Measurements from ENCODE around the gene CA10. TPM values are rescaled to one million over a fixed set of nuclear protein-coding genes. Genes with fewer than 3 reads are reported as not detected.

CA10 gene
- total RNA-seq, 1 donor, result not detected

DNA sequence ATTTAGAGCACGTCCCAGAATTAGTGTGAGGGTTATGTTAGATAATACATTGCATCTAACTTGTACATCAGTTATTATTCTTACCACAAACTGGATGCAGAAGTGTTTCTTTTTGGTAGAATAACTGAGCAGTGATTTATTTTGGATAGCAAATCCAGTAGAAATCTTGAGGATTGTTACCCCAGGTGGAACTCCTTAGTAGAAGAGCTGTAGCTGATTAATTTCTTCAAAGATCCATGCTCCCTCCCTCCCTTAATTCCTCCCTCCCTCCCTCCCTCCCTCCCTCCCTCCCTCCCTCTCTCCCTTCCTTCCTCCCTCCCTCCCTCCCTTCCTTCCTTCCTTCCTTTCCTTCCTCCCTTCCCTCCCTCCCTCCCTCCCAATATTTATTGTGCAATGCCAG lies 337.7 kb downstream of the CA10 start:
- no peak for DNase-seq (ENCODE audit: low read depth in 2 of 3, low spot score in 2 of 3)

GRCh38 chr17:51820252-51820651 lies 338.3 kb downstream of the CA10 start:
- DNase-seq (ENCODE audit: low read depth in 2 of 3, low spot score in 2 of 3), result no peak

GRCh38 chr17:51819341-51820219 lies 338.9 kb downstream of the CA10 start:
- DNase-seq (ENCODE audit: low read depth in 2 of 3, low spot score in 2 of 3), result no peak

DNA sequence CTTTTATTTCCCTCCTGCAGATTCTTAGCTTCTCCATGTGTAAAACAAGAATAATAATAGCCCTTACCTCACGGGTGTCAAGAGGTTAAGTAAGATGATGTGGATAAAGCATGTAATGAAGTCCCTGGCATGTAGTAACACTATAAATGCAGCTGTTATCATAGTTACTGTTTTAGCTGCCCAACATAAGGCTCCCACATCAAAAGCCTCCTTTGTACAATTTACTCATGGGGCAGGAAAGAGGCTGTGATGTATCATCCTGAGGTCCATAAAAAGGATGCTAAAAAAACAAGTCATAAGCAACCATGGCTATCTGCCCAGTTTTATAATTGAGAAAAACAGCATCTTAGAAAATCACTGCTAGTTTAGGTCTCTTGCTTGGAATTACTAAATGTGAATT lies 339.7 kb downstream of the CA10 start:
- no peak for DNase-seq (ENCODE audit: low read depth in 2 of 3, low spot score in 2 of 3)

DNA sequence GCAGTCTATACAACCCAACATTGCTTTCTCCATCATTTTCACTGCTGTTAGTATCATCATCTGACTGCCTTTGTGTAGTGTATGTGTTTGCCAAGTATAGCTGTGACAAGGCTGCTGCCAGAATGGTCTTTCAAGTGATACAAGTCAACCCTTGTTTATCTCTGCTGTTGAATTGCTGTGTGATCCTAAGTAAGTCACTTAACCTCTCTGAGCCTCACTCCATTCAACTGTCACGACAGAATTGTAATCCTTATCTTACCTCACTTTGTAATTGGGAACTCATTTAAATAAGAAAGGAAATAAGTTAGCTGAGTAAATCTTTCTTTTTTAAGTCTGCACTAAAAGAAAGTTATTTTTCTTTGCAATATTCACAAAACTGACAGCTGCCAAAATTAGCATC lies 340.6 kb downstream of the CA10 start:
- DNase-seq (ENCODE audit: low read depth in 2 of 3, low spot score in 2 of 3), result no peak

DNA sequence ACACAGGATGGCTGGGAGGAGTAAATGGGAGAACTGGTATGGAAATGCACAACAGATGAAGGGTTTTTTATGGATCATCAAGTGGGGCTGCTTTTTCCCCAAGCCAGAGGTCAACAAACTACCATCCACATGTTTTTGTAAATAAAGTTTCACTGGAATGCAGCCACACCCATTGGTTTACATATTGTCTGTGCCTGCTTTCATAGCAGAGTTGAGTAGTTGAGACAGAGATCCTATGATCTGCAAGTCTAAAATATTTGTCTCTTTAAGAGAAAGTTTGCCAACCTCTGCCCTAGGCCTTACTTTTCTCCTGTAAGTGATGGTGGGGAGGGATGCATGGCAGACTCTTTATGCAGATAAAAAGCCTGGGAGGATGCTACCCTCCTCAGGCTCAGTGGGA lies 341.4 kb downstream of the CA10 start:
- DNase-seq (ENCODE audit: low read depth in 2 of 3, low spot score in 2 of 3), result no peak

DNA sequence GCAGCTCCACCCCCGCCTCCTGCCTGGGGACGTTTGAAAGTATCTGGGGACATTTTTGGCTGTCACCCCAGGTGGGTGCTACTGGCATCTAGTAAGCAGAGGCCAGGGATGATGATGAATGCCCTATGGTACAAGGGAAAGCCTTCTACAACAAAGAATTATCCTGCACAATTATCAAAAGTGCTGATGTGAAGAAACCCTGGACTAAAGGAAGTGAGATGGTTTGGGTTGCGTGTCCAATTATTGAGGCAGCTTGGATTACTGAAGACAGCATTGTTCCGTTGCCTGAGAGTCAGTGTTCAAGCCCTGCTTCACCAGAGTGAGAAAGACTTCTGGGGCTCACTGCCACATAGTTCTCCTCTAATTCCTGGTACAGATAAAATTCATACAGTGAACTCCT lies 343.4 kb downstream of the CA10 start:
- DNase-seq (ENCODE audit: low read depth in 2 of 3, low spot score in 2 of 3), result no peak

DNA sequence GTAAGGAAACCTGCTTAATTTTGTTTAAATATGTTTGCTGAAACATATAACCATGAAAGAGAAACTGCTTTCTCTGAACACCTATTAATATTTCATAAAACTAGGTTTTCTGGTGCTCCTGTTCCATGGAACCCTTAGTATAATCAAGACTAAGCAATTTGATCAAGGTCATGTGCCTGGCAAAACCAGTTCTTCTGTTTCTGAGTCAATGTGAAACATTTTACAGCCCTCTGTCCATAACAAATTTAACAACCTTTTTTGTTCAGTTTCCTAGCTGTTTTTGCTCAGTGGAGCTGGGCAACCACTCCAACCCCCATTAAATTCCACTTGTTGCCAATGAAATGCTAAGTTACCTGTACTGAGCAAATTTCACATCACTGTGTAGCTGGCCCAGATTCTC lies 344.0 kb downstream of the CA10 start:
- no peak for DNase-seq (ENCODE audit: low read depth in 2 of 3, low spot score in 2 of 3)

- DNase-seq (ENCODE audit: low read depth in 2 of 3, low spot score in 2 of 3), result no peak
These were observed 344.7 kb downstream of the CA10 start for GRCh38 chr17:51813784-51814174.

GRCh38 chr17:51813140-51813783 lies 345.3 kb downstream of the CA10 start:
- no peak for DNase-seq (ENCODE audit: low read depth in 2 of 3, low spot score in 2 of 3)

- no peak for DNase-seq (ENCODE audit: low read depth in 2 of 3, low spot score in 2 of 3)
These were observed 351.1 kb downstream of the CA10 start for GRCh38 chr17:51807460-51807859.

GRCh38 chr17:51805765-51806164 lies 352.7 kb downstream of the CA10 start:
- no peak for DNase-seq (ENCODE audit: low read depth in 2 of 3, low spot score in 2 of 3)

DNA sequence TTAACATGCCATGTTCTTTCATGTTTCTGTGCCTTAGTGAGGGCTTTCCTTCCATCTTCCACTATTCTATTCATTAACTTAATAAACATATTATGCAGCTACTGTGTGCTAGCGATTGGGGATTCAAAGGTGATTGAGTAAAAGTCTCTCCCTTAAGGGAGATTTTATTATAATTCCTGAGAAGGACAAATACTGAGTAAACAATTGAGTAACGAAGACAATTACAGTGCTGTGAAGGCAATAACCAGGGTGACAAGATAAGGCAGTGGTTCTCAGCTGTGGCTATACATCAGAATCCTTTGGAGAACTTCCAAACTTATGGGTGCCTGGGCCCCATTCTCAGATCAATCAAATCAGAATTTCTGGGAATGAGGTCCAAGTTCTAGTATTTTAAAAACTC lies 353.3 kb downstream of the CA10 start:
- DNase-seq (ENCODE audit: low read depth in 2 of 3, low spot score in 2 of 3), result no peak

GRCh38 chr17:51803161-51803560 lies 355.4 kb downstream of the CA10 start:
- DNase-seq (ENCODE audit: low read depth in 2 of 3, low spot score in 2 of 3), result no peak

- DNase-seq (ENCODE audit: low read depth in 2 of 3, low spot score in 2 of 3), result no peak
These were observed 356.0 kb downstream of the CA10 start for GRCh38 chr17:51802544-51802943.

- DNase-seq (ENCODE audit: low read depth in 2 of 3, low spot score in 2 of 3), result no peak
These were observed 356.9 kb downstream of the CA10 start for GRCh38 chr17:51801626-51802025.

DNA sequence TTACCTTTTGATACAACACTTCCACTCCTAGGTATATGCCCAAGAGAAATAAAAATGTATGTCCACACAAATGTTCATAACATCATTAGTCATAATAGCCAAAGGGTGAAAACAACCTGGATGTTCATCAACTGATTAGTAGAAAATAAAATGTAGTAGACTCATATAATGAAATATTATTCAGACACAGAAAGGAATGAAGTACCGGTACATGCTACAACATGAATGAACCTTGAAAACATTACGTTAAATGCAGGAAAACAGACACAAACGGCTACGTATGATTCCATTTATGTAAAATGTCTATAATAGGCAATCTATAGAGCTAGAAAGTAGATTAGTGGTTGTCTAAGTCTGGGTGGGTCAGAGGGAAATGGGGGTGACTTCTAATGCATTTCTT lies 358.5 kb downstream of the CA10 start:
- no peak for DNase-seq (ENCODE audit: low read depth in 2 of 3, low spot score in 2 of 3)

- no peak for DNase-seq (ENCODE audit: low read depth in 2 of 3, low spot score in 2 of 3)
These were observed 359.3 kb downstream of the CA10 start for GRCh38 chr17:51799240-51799639.

GRCh38 chr17:51797150-51797549 lies 361.4 kb downstream of the CA10 start:
- DNase-seq (ENCODE audit: low read depth in 2 of 3, low spot score in 2 of 3), result no peak

DNA sequence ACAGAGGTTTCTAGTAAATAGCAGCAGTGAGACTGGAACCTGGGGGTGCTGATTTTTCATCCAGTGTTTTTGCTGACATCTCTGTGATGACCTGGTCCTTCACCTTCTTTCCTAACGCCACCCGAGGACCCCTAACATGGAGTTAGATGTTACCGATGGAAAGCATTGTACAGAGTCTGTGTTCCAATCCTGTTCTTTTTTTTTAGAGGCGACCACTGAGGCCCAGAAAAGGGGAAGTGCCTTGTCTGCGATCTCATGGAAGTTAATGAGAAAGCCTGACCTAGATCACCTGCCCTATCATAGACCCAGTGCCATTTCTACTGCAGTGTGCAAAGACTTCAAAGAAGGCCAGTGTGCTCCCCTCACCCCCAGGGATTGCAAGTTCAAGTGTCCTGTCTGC lies 362.5 kb downstream of the CA10 start:
- DNase-seq (ENCODE audit: low read depth in 2 of 3, low spot score in 2 of 3), result no peak

DNA sequence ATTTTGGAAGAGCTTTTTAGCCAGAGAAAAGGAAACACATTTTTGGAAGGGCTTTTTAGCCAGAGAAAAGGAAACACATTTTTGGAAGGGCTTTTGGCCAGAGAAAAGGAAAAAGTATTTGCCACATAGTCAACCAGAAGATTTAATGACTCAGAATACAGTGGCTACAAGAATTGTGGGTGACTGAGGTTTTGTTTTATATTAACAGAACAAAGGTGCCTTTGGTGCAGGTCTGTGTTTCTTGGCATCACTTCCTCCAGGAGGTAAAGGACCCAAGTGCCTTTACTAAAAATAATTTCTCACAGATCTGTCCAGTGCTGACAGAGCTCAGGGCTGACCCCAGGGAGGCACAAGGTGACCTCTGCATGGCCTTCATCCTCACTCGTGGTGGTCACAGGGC lies 363.1 kb downstream of the CA10 start:
- DNase-seq (ENCODE audit: low read depth in 2 of 3, low spot score in 2 of 3), result no peak

GRCh38 chr17:51794466-51794865 lies 364.0 kb downstream of the CA10 start:
- DNase-seq (ENCODE audit: low read depth in 2 of 3, low spot score in 2 of 3), result no peak
